Endothelial cell of umbilical vein (primary cell): ENCODE measurements around the gene HSPA1A. TPM values are rescaled to one million over a fixed set of nuclear protein-coding genes. Genes with fewer than 3 reads are reported as not detected.

Experiments
- Bru-seq: library from RNA; stranded (reverse); fragments of 400-500 nt; gene quantifications from one replicate; lab custom pipeline; 2021; lab: Mats Ljungman, UMichigan
- BruChase-seq, 2 experiments: library from RNA; stranded (reverse); fragments of 400-500 nt; gene quantifications; one replicate each; lab custom pipeline; 2021; lab: Mats Ljungman, UMichigan
- BruUV-seq: library from RNA; stranded (reverse); fragments of 400-500 nt; replicated peaks from 2 replicates; lab custom pipeline; 2021; lab: Mats Ljungman, UMichigan
- CTCF ChIA-PET: fragments of 300-600, 350-600 bp; sonication (Branson Sonifier 250); formaldehyde crosslinking; loops from one replicate; lab custom pipeline; 2021; ENCODE audit warnings: antibody characterized with exemption, inconsistent platforms; lab: Charles Lee
- POLR2A ChIA-PET: fragments of 300-600, 350-600 bp; sonication (Branson Sonifier 250); formaldehyde crosslinking; loops from one replicate; lab custom pipeline; 2021; ENCODE audit warnings: antibody characterized with exemption, inconsistent platforms; lab: Charles Lee
- DNase-seq: peaks from one replicate; pipeline ENCODE4 v3.0.0-alpha.2; 2011; ENCODE audit warnings: low read depth, low spot score
- FAIRE-seq: peaks from 2 replicates; lab custom pipeline; 2011; peaks lifted over from hg19 to GRCh38; lab: Jason Lieb, UNC
- H2AFZ ChIP-seq: 2 replicates; pipeline ENCODE4 v1.6.0; 2012; ENCODE audit warnings: low read depth, low read length, control low read depth, inconsistent platforms
- H3K27ac ChIP-seq: 2 replicates; pipeline ENCODE4 v1.5.1; 2011; ENCODE audit warnings: low read depth, mild to moderate bottlenecking, control low read depth, low read length, moderate library complexity; ENCODE audit not compliant: insufficient read depth
- H3K27me3 ChIP-seq, 2 experiments: 2 replicates each; pipeline versions ENCODE4 v1.6.0 to v1.6.1; 2011; ENCODE audit warnings: low read length in 2 of 2, mixed read lengths in 1 of 2; ENCODE audit not compliant: control insufficient read depth in 2 of 2, insufficient read depth in 2 of 2
- H3K36me3 ChIP-seq, 2 experiments: 2 replicates in 1 of 2; 3 replicates in 1 of 2; pipeline ENCODE4 v1.5.1; 2011; ENCODE audit warnings: low read length in 2 of 2, mild to moderate bottlenecking in 1 of 2, moderate library complexity in 1 of 2; ENCODE audit not compliant: control insufficient read depth in 2 of 2, insufficient read depth in 2 of 2; ENCODE audit errors: extremely low read depth in 1 of 2
- H3K4me1 ChIP-seq: 3 replicates; pipeline ENCODE4 v1.5.1; 2011; ENCODE audit warnings: mild to moderate bottlenecking, low read length; ENCODE audit not compliant: control insufficient read depth, insufficient read depth; ENCODE audit errors: extremely low read depth
- H3K4me2 ChIP-seq: 2 replicates; pipeline ENCODE4 v1.6.1; 2011; ENCODE audit warnings: low read length, control low read depth, mixed read lengths; ENCODE audit not compliant: insufficient read depth
- H3K4me3 ChIP-seq, 3 experiments: fragments of 200-600 bp in 1 of 3; sonication (generic), shearing (Covaris generic) in 1 of 3; replicated peaks in 1 of 3; 2 replicates each; pipeline ENCODE4 v1.5.1; 2011 to 2016; ENCODE audit warnings: control low read depth in 3 of 3, low read length in 3 of 3, mild to moderate bottlenecking in 2 of 3, inconsistent platforms in 1 of 3, low read depth in 1 of 3, moderate library complexity in 1 of 3; ENCODE audit not compliant: insufficient read depth in 1 of 3
- H3K79me2 ChIP-seq: 2 replicates; pipeline ENCODE4 v1.6.0; 2012; ENCODE audit warnings: low read length, inconsistent platforms; ENCODE audit not compliant: control insufficient read depth, insufficient read depth
- H3K9ac ChIP-seq: replicated peaks from 2 replicates; pipeline ENCODE3; 2011; ENCODE audit warnings: low read length, control low read depth; ENCODE audit not compliant: insufficient read depth; ENCODE audit errors: extremely low read depth
- H3K9me1 ChIP-seq: replicated peaks from 3 replicates; pipeline ENCODE4 v1.6.0; 2011; ENCODE audit warnings: mild to moderate bottlenecking, low read length; ENCODE audit not compliant: control insufficient read depth, insufficient read depth; ENCODE audit errors: extremely low read depth
- H3K9me3 ChIP-seq: replicated peaks from 2 replicates; pipeline ENCODE4 v1.5.1; 2012; ENCODE audit warnings: low read length, inconsistent platforms; ENCODE audit not compliant: control insufficient read depth, insufficient read depth
- H4K20me1 ChIP-seq: replicated peaks from 2 replicates; pipeline ENCODE3; 2011; ENCODE audit warnings: mild to moderate bottlenecking, low read length; ENCODE audit not compliant: control insufficient read depth, insufficient read depth; ENCODE audit errors: extremely low read depth
- CTCF ChIP-seq, 2 donors: IDR thresholded peaks; 1 replicate in 1 of 2; 2 replicates in 1 of 2; pipeline ENCODE4 v1.5.1; 2011; ENCODE audit warnings: low read length in 2 of 2, mild to moderate bottlenecking in 2 of 2, moderate library complexity in 2 of 2, control low read depth in 1 of 2, inconsistent platforms in 1 of 2, low read depth in 1 of 2; ENCODE audit not compliant: insufficient read depth in 1 of 2; ENCODE audit errors: extremely low read depth in 1 of 2
- EZH2 ChIP-seq: IDR thresholded peaks from 2 replicates; pipeline ENCODE4 v1.6.1; 2012; ENCODE audit warnings: borderline replicate concordance, low read depth, mild to moderate bottlenecking, moderate library complexity, low read length, inconsistent platforms; ENCODE audit not compliant: severe bottlenecking
- FOS ChIP-seq: IDR thresholded peaks from 2 replicates; pipeline ENCODE4 v1.6.1; 2011; ENCODE audit warnings: mild to moderate bottlenecking, low read length, moderate library complexity, borderline replicate concordance; ENCODE audit not compliant: insufficient read depth
- GATA2 ChIP-seq: IDR thresholded peaks from 2 replicates; pipeline ENCODE4 v1.7.0; 2011; ENCODE audit warnings: low read depth, mild to moderate bottlenecking, moderate library complexity, mixed read lengths, low read length; ENCODE audit not compliant: insufficient read length, insufficient read depth
- MAX ChIP-seq: IDR thresholded peaks from 2 replicates; pipeline ENCODE4 v1.6.1; 2011; ENCODE audit not compliant: insufficient read depth, insufficient read length
- MYC ChIP-seq: IDR thresholded peaks from one replicate; pipeline ENCODE4 v1.6.1; 2011; ENCODE audit warnings: mild to moderate bottlenecking, low read depth, low read length
- POLR2A ChIP-seq: IDR thresholded peaks from 2 replicates; pipeline ENCODE4 v1.6.1; 2012; ENCODE audit warnings: low read depth, mild to moderate bottlenecking, control low read depth, low read length
- POLR2AphosphoS5 ChIP-seq: IDR thresholded peaks from 2 replicates; pipeline ENCODE4 v1.6.1; 2012; ENCODE audit warnings: low read depth, mild to moderate bottlenecking, control low read depth, low read length, moderate library complexity; ENCODE audit not compliant: insufficient read depth
- dilution Hi-C: fragments of 300-500 bp; cut with MboI; formaldehyde crosslinking; loops from one replicate; pipeline ENCODE4 v1.15.0; 2019; ENCODE audit warnings: low sequenced_read_pairs; ENCODE audit not compliant: extremely low pct_ligation_motif_present
- intact Hi-C: fragments of 100-400 bp; cut with micrococcal nuclease; formaldehyde crosslinking; loops from one replicate; pipeline ENCODE4 v1.10.0; 2022
- long read RNA-seq: library from polyadenylated mRNA; stranded (forward); transcript quantifications from one replicate; pipeline ENCODE4 v2.0.0, GENCODE V29; 2021
- polyA minus RNA-seq, 3 experiments: library from RNA; depleted of rRNA, polyadenylated mRNA; stranded (reverse); fragments of >200 nt; gene quantifications; 1 replicate in 1 of 3; 2 replicates in 2 of 3; pipeline ENCODE4 v1.2.3, GENCODE V29; 2011
- polyA plus RNA-seq, 4 experiments: library from polyadenylated mRNA; depleted of rRNA in 3 of 4; stranded (reverse) in 3 of 4; unstranded in 1 of 4; fragments of >200 nt; gene quantifications; 2 replicates each; pipeline versions ENCODE4 v1.2.1 to v1.2.3, GENCODE V29; 2011 to 2012; ENCODE audit warnings: missing spikeins in 1 of 4
- total RNA-seq: library from RNA; stranded (reverse); gene quantifications from 2 replicates; pipeline ENCODE4 v1.2.3, GENCODE V29; 2021

HSPA1A gene
- total RNA-seq: 55.6 and 58.3 TPM in 2 replicates
- 56.0 and 57.2 TPM in 2 replicates for polyA plus RNA-seq
- 36.9 and 38.7 TPM in 2 replicates for polyA plus RNA-seq (2011; cell fraction: cytosol; rRNA removed)
- polyA plus RNA-seq (2011; cell fraction: nucleus; rRNA removed): 35.7 and 40.1 TPM in 2 replicates
- 36.6 and 43.0 TPM in 2 replicates for polyA plus RNA-seq (2012)
- 28.8 and 30.6 TPM in 2 replicates for polyA minus RNA-seq
- polyA minus RNA-seq (2011; cell fraction: cytosol; rRNA and poly(A)+ RNA removed): 183 TPM
- 13.9 and 24.8 TPM in 2 replicates for polyA minus RNA-seq (2011; cell fraction: nucleus; rRNA and poly(A)+ RNA removed)
- Bru-seq, nascent RNA: percentile 38 among the genes with signal in this experiment
- percentile 58 among the genes with signal in this experiment for BruChase-seq, experiment 1, labeled RNA remaining after a 6-hour chase
- percentile 57 among the genes with signal in this experiment for BruChase-seq, experiment 2, labeled RNA remaining after a 2-hour chase
- long read RNA-seq, transcript HSPA1A-201 (1 exons, 2,483 nt): major isoform, 35 of 35 reads
- long read RNA-seq, partial matches to known transcripts: 0 of 35 reads
- long read RNA-seq, other reads (novel, unspliced or antisense): 0 of 35 reads

GRCh38 chr6:31815025-31815838 is at the start of gene HSPA1A, which contains the start of gene HSPA1L:
TSS of gene HSPA1A (plus strand) at chr6:31815543. CDS start at chr6:31815757, 214 bp downstream.
TSS of gene HSPA1L (minus strand) at chr6:31815283. CDS start at chr6:31811972, 3,311 bp downstream.
- FAIRE-seq: peak; percentile 100

GRCh38 chr6:31765559-31765909 is 49.8 kb upstream of the HSPA1A start:
- Histone ChIP-seq H3K27me3 (no peaks in the 10 kb centered on the region), H3K9ac (no peak overlapping the region), H2AFZ (no peak overlapping the region), H3K4me3 (no peak overlapping the region), H3K9me3 (no peaks in the 10 kb centered on the region), H3K4me1 (no peaks in the 10 kb centered on the region), H3K4me2 (no peak overlapping the region), H3K9me1 (no peaks in the 10 kb centered on the region), H4K20me1 (no peaks in the 10 kb centered on the region), H3K36me3 (no peaks in the 10 kb centered on the region), H3K79me2 (no peaks in the 10 kb centered on the region), H3K27ac (no peak overlapping the region)
- no peak for DNase-seq
- no TSS peak for BruUV-seq
- intact Hi-C loops: no loop called here
- no peak for FAIRE-seq
- ChIA-PET CTCF (interaction anchor here (1.0 to 1.7 kb wide), 3 partner anchors 9 to 36 kb away, joined by 3 to 6 read pairs (median 3); no protein-coding TSS in a partner anchor), POLR2A (interaction anchor here (0.8 kb wide), 1 partner anchor 36 kb away, joined by 3 read pairs; no protein-coding TSS in a partner anchor)
- dilution Hi-C loops: no loop called here
- TF ChIP-seq CTCF (IDR thresholded peaks at IDR 0.05; ENCODE audit: extremely low read depth in 1 of 2, insufficient read depth in 1 of 2, low read depth in 1 of 2, low read length in 2 of 2) (no peak), POLR2A (no peak), MYC (no peak), MAX (no peak), GATA2 (no peak), FOS (no peak), EZH2 (no peak)

More at GRCh38 chr6:31815025-31815838, at the start of gene HSPA1A, which contains the start of gene HSPA1L:
- Histone ChIP-seq H3K9ac (peak within 1 kb of the TSS; percentile 54), H3K9me3 (no peaks in the 10 kb centered on the region), H3K79me2 (peaks cover 16% of the 10 kb centered on the region), H4K20me1 (no peaks in the 10 kb centered on the region), H3K36me3 (no peaks in the 10 kb centered on the region), H3K4me1 (peaks cover 21% of the 10 kb centered on the region), H3K4me2 (peak within 1 kb of the TSS; percentile 94), H3K27ac (peak within 1 kb of the TSS; percentile 71), H3K4me3 (peak within 1 kb of the TSS; percentile 42 to 84 (median 83)), H3K27me3 (no peaks in the 10 kb centered on the region), H3K9me1 (no peaks in the 10 kb centered on the region), H2AFZ (peak within 1 kb of the TSS; percentile 84)
- ChIA-PET POLR2A (interaction anchor here (0.6 to 2.3 kb wide), 14 partner anchors 8 to 156 kb away, joined by 3 to 43 read pairs (median 4); partner anchors contain the start of genes HSPA1B, LSM2, MSH5 and NEU1), CTCF (interaction anchor here (0.6 to 3.3 kb wide), 10 partner anchors 9 to 134 kb away, joined by 3 to 18 read pairs (median 4); partner anchors contain the start of genes LSM2, LY6G5C and VARS1)
- TSS peak; percentile 96 for BruUV-seq
- peak; percentile 97 for DNase-seq
- peak; percentile 99 for TF ChIP-seq POLR2A
- TF ChIP-seq EZH2: no peak
- TF ChIP-seq MYC: no peak
- peak; percentile 96 for TF ChIP-seq POLR2AphosphoS5
- intact Hi-C loops: loop anchor here (2.0 kb wide), 1 partner anchor 20 kb away; the partner anchor contains the start of gene VARS1
- dilution Hi-C loops: no loop called here
